Fibroblast of lung (primary cell): ENCODE data around the gene WWC2. TPM values are rescaled to one million over a fixed set of nuclear protein-coding genes. Genes with fewer than 3 reads are reported as not detected.

Source experiments
- DNase-seq, 2 donors: peaks; one replicate each; pipeline versions ENCODE4 v3.0.0 to v3.0.0-alpha.2; 2010; ENCODE audit warnings: low read depth in 2 of 2
- H2AFZ ChIP-seq: 2 replicates; pipeline ENCODE4 v1.5.1; 2012; ENCODE audit warnings: low read length, control low read depth, inconsistent platforms
- H3K27ac ChIP-seq: 2 replicates; pipeline ENCODE4 v1.5.1; 2011; ENCODE audit warnings: low read length, control low read depth; ENCODE audit not compliant: insufficient read depth
- H3K27me3 ChIP-seq: 2 replicates; pipeline ENCODE4 v1.5.1; 2011; ENCODE audit warnings: mild to moderate bottlenecking, low read length; ENCODE audit not compliant: control insufficient read depth, insufficient read depth
- H3K36me3 ChIP-seq: 2 replicates; pipeline ENCODE4 v1.5.1; 2011; ENCODE audit warnings: low read length; ENCODE audit not compliant: control insufficient read depth, insufficient read depth
- H3K4me1 ChIP-seq: 2 replicates; pipeline ENCODE4 v1.5.1; 2011; ENCODE audit warnings: low read length; ENCODE audit not compliant: control insufficient read depth, insufficient read depth; ENCODE audit errors: extremely low read depth
- H3K4me2 ChIP-seq: 2 replicates; pipeline ENCODE4 v1.5.1; 2011; ENCODE audit warnings: low read length, control low read depth; ENCODE audit not compliant: insufficient read depth; ENCODE audit errors: extremely low read depth
- H3K4me3 ChIP-seq, 4 experiments: fragments of 200-600 bp in 1 of 4; sonication (generic) in 1 of 4; replicated peaks in 1 of 4; 2 replicates each; pipeline ENCODE4 v1.5.1; 2011 to 2016; ENCODE audit warnings: low read length in 4 of 4, low read depth in 3 of 4, mild to moderate bottlenecking in 3 of 4, control low read depth in 2 of 4, inconsistent platforms in 1 of 4, mixed read lengths in 1 of 4; ENCODE audit not compliant: insufficient read depth in 1 of 4; ENCODE audit errors: control extremely low read depth in 1 of 4
- H3K79me2 ChIP-seq: 2 replicates; pipeline ENCODE4 v1.5.1; 2012; ENCODE audit warnings: mild to moderate bottlenecking, low read length, inconsistent platforms; ENCODE audit not compliant: control insufficient read depth, insufficient read depth
- H3K9ac ChIP-seq: 2 replicates; pipeline ENCODE4 v1.5.1; 2011; ENCODE audit warnings: mild to moderate bottlenecking, low read length, control low read depth; ENCODE audit not compliant: insufficient read depth
- H3K9me3 ChIP-seq: 2 replicates; pipeline ENCODE4 v1.5.1; 2012; ENCODE audit warnings: low read depth, low read length; ENCODE audit not compliant: control insufficient read depth, insufficient read depth
- H4K20me1 ChIP-seq: 2 replicates; pipeline ENCODE4 v1.5.1; 2011; ENCODE audit warnings: low read length; ENCODE audit not compliant: control insufficient read depth, insufficient read depth; ENCODE audit errors: extremely low read depth
- EZH2 ChIP-seq: IDR thresholded peaks from 2 replicates; pipeline ENCODE4 v1.5.1; 2012; ENCODE audit warnings: low read length, control low read depth, mild to moderate bottlenecking; ENCODE audit errors: missing control alignments
- polyA plus RNA-seq, 2 donors: library from polyadenylated mRNA; depleted of rRNA in 1 of 2; stranded (reverse) in 1 of 2; unstranded in 1 of 2; fragments of >200 nt; gene quantifications; 2 replicates each; pipeline ENCODE4 v1.2.1, GENCODE V29; 2011 to 2012; ENCODE audit warnings: missing spikeins in 1 of 2
- total RNA-seq: library from RNA; depleted of rRNA; stranded (reverse); fragments of >200 nt; gene quantifications from 2 replicates; pipeline ENCODE4 v1.2.1, GENCODE V29; 2014
- TF ChIP-seq, protein P1 (sequence below), 2 donors: IDR thresholded peaks in 1 of 2; conservative IDR thresholded peaks in 1 of 2; 1 replicate in 1 of 2; 2 replicates in 1 of 2; pipeline ENCODE4 v1.5.1; 2011 to 2012; ENCODE audit warnings: low read length in 2 of 2, control low read depth in 1 of 2, inconsistent platforms in 1 of 2, low read depth in 1 of 2, mild to moderate bottlenecking in 1 of 2

WWC2 gene
- total and polyA plus RNA-seq, 2 donors (not counting 1 experiment from before 2014, with no cell fraction given), result 31.6 to 34.0 TPM

DNA sequence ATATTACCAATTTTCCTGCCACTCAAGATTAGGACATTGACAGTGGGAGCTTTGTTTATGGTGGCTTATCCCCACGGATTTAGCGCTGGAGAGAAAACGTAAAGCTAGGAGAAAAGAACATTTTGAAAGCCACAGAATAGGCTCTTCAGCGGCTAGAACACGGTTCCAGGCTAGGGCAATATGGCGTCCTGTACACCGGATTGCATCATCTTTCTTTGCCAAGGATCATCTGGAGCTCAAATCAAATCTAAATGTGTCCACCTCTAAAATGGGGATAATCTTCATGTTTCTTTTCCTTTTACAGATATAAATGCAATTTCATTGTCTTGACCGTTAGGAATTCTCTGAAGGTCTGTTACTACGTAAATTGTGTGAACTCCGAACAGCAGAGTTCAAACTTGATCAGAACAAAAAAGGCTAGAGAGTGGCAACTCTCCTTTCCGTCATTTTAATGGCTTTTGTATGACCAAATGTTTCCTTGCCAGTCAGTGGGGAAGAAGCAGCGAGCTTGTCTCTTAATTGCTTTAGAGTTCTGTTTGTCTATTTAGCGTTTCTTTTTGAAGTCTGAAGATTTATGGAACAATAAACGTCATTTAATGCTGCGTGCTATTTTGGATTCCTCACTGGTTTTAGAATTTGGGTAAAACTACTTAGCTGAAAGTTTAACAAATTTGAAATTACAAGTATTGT, 2.6 kb upstream of the WWC2 start:
- Histone ChIP-seq H3K4me2 (no peak overlapping the region), H2AFZ (no peak overlapping the region), H3K4me1 (no peaks in the 10 kb centered on the region)

DNA sequence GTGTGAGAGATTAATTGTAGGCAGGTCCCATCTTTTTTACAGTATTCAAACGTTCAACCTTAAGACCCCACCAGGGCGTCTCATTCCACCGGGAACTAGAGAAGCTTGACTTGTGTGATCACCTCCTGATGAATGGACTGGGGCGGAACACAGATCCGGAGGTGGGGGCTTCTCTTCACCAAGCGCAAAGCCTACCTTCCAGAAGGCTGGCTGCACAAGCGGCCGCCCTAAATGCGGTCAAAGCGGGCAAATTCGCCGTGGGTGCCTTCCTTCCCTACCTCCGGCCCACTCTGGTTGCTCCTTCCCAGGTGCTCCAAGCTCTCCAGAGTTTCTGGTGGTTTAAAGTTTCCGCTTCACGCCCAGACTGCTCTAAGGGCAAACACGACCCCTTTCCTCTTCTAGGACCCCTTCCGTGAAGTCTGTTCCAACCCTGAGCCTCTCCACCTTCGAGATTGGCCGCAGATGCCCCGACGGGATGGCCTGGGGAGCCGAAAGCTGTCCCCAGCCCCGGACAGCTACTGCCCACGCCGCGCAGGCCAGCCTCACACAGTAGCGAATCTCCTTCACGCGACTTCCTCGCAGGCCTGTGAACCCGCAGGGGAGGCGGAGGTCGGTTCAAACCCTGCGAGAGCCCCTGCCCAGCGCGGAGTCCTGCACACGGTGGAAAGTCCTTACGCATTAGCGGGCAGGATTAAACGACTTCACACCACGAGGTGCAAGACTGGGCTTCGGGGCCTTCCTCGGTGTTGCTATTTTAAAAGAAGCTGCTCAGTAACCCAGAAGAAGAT, 1.6 kb upstream of the WWC2 start:
- Histone ChIP-seq H3K27ac (peak overlapping the region; percentile 94), H3K27me3 (no peaks in the 10 kb centered on the region), H3K4me2 (peak overlapping the region; percentile 80), H4K20me1 (no peaks in the 10 kb centered on the region), H2AFZ (peak overlapping the region; percentile 29), H3K4me3 (peak overlapping the region in 3 of 4 experiments; percentile 26 to 89 (median 88)), H3K9ac (peak overlapping the region; percentile 85), H3K36me3 (no peaks in the 10 kb centered on the region), H3K9me3 (no peaks in the 10 kb centered on the region), H3K79me2 (peaks cover 29% of the 10 kb centered on the region), H3K4me1 (no peaks in the 10 kb centered on the region)
- no peak for TF ChIP-seq EZH2
- TF ChIP-seq, protein P1, sequence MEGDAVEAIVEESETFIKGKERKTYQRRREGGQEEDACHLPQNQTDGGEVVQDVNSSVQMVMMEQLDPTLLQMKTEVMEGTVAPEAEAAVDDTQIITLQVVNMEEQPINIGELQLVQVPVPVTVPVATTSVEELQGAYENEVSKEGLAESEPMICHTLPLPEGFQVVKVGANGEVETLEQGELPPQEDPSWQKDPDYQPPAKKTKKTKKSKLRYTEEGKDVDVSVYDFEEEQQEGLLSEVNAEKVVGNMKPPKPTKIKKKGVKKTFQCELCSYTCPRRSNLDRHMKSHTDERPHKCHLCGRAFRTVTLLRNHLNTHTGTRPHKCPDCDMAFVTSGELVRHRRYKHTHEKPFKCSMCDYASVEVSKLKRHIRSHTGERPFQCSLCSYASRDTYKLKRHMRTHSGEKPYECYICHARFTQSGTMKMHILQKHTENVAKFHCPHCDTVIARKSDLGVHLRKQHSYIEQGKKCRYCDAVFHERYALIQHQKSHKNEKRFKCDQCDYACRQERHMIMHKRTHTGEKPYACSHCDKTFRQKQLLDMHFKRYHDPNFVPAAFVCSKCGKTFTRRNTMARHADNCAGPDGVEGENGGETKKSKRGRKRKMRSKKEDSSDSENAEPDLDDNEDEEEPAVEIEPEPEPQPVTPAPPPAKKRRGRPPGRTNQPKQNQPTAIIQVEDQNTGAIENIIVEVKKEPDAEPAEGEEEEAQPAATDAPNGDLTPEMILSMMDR (conservative IDR thresholded peaks at IDR 0.05 in 1 of 2, IDR thresholded peaks at IDR 0.05 in 1 of 2; ENCODE audit: low read depth in 1 of 2, low read length in 2 of 2), result no peak
- DNase-seq, result peak in 1 of 2 donors; percentile 25

More for the DNA sequence above, 2.6 kb upstream of the WWC2 start:
- Histone ChIP-seq H3K9me3 (no peaks in the 10 kb centered on the region), H3K4me3 (no peak overlapping the region), H3K36me3 (no peaks in the 10 kb centered on the region), H4K20me1 (no peaks in the 10 kb centered on the region), H3K27me3 (no peaks in the 10 kb centered on the region), H3K9ac (no peak overlapping the region), H3K27ac (no peak overlapping the region), H3K79me2 (peaks cover 19% of the 10 kb centered on the region)
- no peak for DNase-seq
- TF ChIP-seq, protein P1 (conservative IDR thresholded peaks at IDR 0.05 in 1 of 2, IDR thresholded peaks at IDR 0.05 in 1 of 2; ENCODE audit: low read depth in 1 of 2, low read length in 2 of 2), result no peak
- no peak for TF ChIP-seq EZH2

DNA sequence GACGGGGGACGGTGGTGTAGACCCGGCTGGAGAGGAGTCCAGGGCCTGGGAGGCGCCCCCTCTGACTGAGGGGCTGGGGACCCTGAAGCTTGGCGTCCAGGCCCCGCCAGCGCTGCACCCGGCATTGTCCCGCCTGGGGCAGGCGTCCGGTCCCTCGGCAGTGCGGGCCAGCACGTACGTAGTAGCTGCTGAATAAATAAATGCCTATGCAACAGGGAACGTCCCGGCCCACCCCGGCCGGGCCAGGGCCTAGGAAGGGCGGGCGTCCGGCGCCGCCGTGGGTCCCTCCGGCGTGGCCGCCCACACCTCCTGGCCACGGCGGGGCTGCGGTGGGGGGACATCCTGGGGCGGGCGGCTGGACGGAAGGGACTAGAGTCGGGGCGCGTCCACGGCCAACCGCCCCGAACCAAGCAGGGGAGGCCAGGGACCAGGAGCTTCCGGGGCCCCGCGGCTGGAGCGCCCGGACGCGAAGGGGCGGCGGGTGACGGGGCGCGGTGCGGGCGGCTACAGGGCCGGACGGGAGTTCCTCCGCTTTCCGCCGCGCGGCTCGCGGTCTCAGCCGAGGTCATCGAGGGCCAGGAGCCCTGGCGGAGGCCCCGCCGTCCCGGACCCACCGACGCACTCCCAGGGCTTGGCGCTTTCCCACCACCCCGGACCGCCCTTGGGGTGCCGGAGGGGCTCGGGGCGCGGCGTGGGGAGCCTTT, 886 bp upstream of the WWC2 start:
- TF ChIP-seq, protein P1 (conservative IDR thresholded peaks at IDR 0.05 in 1 of 2, IDR thresholded peaks at IDR 0.05 in 1 of 2; ENCODE audit: low read depth in 1 of 2, low read length in 2 of 2), result no peak
- no peak for TF ChIP-seq EZH2

More for the DNA sequence above, 886 bp upstream of the WWC2 start:
- peak overlapping the region; percentile 53 for H2AFZ ChIP-seq
- H3K79me2 ChIP-seq, result peaks cover 37% of the 10 kb centered on the region
- no peaks in the 10 kb centered on the region for H3K4me1 ChIP-seq
- DNase-seq, result peak; percentile 56 to 69
- no peaks in the 10 kb centered on the region for H3K27me3 ChIP-seq
- no peaks in the 10 kb centered on the region for H3K36me3 ChIP-seq
- peak overlapping the region; percentile 85 for H3K9ac ChIP-seq
- peak overlapping the region; percentile 80 for H3K4me2 ChIP-seq
- peak overlapping the region; percentile 65 to 89 (median 78) for H3K4me3 ChIP-seq
- peak overlapping the region; percentile 94 for H3K27ac ChIP-seq
- H4K20me1 ChIP-seq, result no peaks in the 10 kb centered on the region
- H3K9me3 ChIP-seq, result no peaks in the 10 kb centered on the region
